GM23338 (cell line): ENCODE data around the gene CYBC1. TPM values are rescaled to one million over a fixed set of nuclear protein-coding genes. Genes with fewer than 3 reads are reported as not detected.

Experiments
- ATAC-seq: fragments of 200-7000 bp; cut with Tn5 transposase; 3 replicates; pipeline ENCODE4 v1.9.1; 2020
- DNase-seq: peaks from one replicate; pipeline ENCODE4 v3.0.0-alpha.2; 2015; ENCODE audit warnings: low spot score
- H2AFZ ChIP-seq: fragments of 200-600 bp; sonication (generic); 2 replicates; pipeline ENCODE4 v1.8.0; 2016; ENCODE audit warnings: antibody characterized with exemption, mild to moderate bottlenecking, moderate library complexity
- H3F3A ChIP-seq: fragments of 200-600 bp; sonication (generic); replicated peaks from 2 replicates; pipeline ENCODE4 v1.8.0; 2017; ENCODE audit warnings: antibody characterized with exemption, mixed run types, low read depth
- H3K27ac ChIP-seq: fragments of 200-600 bp; sonication (generic); 2 replicates; pipeline ENCODE4 v1.6.1; 2016; ENCODE audit warnings: low read depth
- H3K27me3 ChIP-seq: fragments of 200-600 bp; sonication (generic); 2 replicates; pipeline ENCODE4 v1.8.0; 2016; ENCODE audit warnings: mild to moderate bottlenecking, mixed run types, moderate library complexity; ENCODE audit not compliant: insufficient read depth
- H3K36me3 ChIP-seq: fragments of 200-600 bp; sonication (generic); 2 replicates; pipeline ENCODE4 v1.8.0; 2016; ENCODE audit warnings: mild to moderate bottlenecking; ENCODE audit not compliant: insufficient read depth
- H3K4me1 ChIP-seq: fragments of 200-600 bp; sonication (generic); 2 replicates; pipeline ENCODE4 v1.8.0; 2016; ENCODE audit warnings: mild to moderate bottlenecking, moderate library complexity; ENCODE audit not compliant: insufficient read depth
- H3K4me2 ChIP-seq: fragments of 200-600 bp; sonication (generic); 2 replicates; pipeline ENCODE4 v1.7.1; 2017; ENCODE audit warnings: mixed run types
- H3K4me3 ChIP-seq: fragments of 200-600 bp; sonication (generic); 2 replicates; pipeline ENCODE4 v1.6.1; 2016; ENCODE audit warnings: mixed run types
- H3K79me2 ChIP-seq: fragments of 200-600 bp; sonication (generic); replicated peaks from 2 replicates; pipeline ENCODE4 v1.8.0; 2017; ENCODE audit warnings: mild to moderate bottlenecking; ENCODE audit not compliant: insufficient read depth
- H3K9me2 ChIP-seq: fragments of 200-600 bp; sonication (generic); 2 replicates; pipeline ENCODE4 v1.8.0; 2017; ENCODE audit not compliant: insufficient read depth
- H4K20me1 ChIP-seq: fragments of 200-600 bp; sonication (generic); replicated peaks from 2 replicates; pipeline ENCODE4 v1.8.0; 2017; ENCODE audit warnings: mild to moderate bottlenecking; ENCODE audit not compliant: insufficient read depth
- H3K27ac Mint-ChIP-seq: 2 replicates; pipeline ENCODE4 v1.8.0; 2020; ENCODE audit warnings: inconsistent platforms, mild to moderate bottlenecking, moderate library complexity, mixed read lengths
- H3K27me3 Mint-ChIP-seq: 3 replicates; pipeline ENCODE4 v1.8.0; 2022; ENCODE audit warnings: low read depth, mild to moderate bottlenecking, moderate library complexity, mixed read lengths, inconsistent platforms; ENCODE audit not compliant: insufficient read depth, poor library complexity
- H3K36me3 Mint-ChIP-seq: 3 replicates; pipeline ENCODE4 v1.8.0; 2021; ENCODE audit warnings: low read depth, mild to moderate bottlenecking, inconsistent platforms, moderate library complexity, mixed read lengths
- H3K4me1 Mint-ChIP-seq: 3 replicates; pipeline ENCODE4 v1.8.0; 2020; ENCODE audit warnings: mild to moderate bottlenecking, inconsistent platforms, mixed read lengths
- H3K4me3 Mint-ChIP-seq: 3 replicates; pipeline ENCODE4 v1.8.0; 2021; ENCODE audit warnings: moderate library complexity, mild to moderate bottlenecking, inconsistent platforms, mixed read lengths
- H3K9me3 Mint-ChIP-seq: 3 replicates; pipeline ENCODE4 v1.8.0; 2020; ENCODE audit warnings: moderate library complexity, mild to moderate bottlenecking, inconsistent platforms, mixed read lengths
- CREB1 ChIP-seq: fragments of 250-450 bp; sonication (Bioruptor Pico); IDR thresholded peaks from 2 replicates; pipeline ENCODE4 v1.5.0; 2020; ENCODE audit warnings: low read depth, mild to moderate bottlenecking, moderate library complexity
- CTCF ChIP-seq, 2 experiments: fragments of 200-600 bp in 1 of 2; sonication (generic) in 1 of 2; conservative IDR thresholded peaks; 2 replicates each; pipeline versions ENCODE4 v1.5.1 to v1.6.1; 2016 to 2017; ENCODE audit warnings: antibody characterized with exemption in 2 of 2, low read depth in 2 of 2, mild to moderate bottlenecking in 2 of 2, moderate library complexity in 1 of 2
- ETS1 ChIP-seq: IDR thresholded peaks from 2 replicates; pipeline ENCODE4 v1.6.1; 2016; ENCODE audit warnings: antibody characterized with exemption
- EZH2 ChIP-seq: fragments of 200-600 bp; sonication (generic); IDR thresholded peaks from one replicate; pipeline ENCODE4 v1.8.0; 2017; ENCODE audit warnings: antibody characterized with exemption, mild to moderate bottlenecking, low read depth; ENCODE audit not compliant: unreplicated experiment
- EZH2phosphoT487 ChIP-seq: fragments of 200-600 bp; sonication (generic); IDR thresholded peaks from one replicate; pipeline ENCODE4 v1.8.1; 2018; ENCODE audit warnings: antibody characterized with exemption; ENCODE audit not compliant: unreplicated experiment
- JUNB ChIP-seq: IDR thresholded peaks from one replicate; pipeline ENCODE4 v1.6.1; 2016; ENCODE audit warnings: antibody characterized with exemption; ENCODE audit not compliant: unreplicated experiment
- NANOG ChIP-seq: IDR thresholded peaks from 2 replicates; pipeline ENCODE4 v1.6.1; 2016; ENCODE audit warnings: antibody characterized with exemption, borderline replicate concordance
- POLR2AphosphoS5 ChIP-seq: IDR thresholded peaks from 2 replicates; pipeline ENCODE4 v1.6.1; 2016; ENCODE audit warnings: antibody characterized with exemption, low read depth
- REST ChIP-seq: IDR thresholded peaks from one replicate; pipeline ENCODE4 v1.6.1; 2018; ENCODE audit warnings: antibody characterized with exemption; ENCODE audit not compliant: unreplicated experiment
- STAT1 ChIP-seq: IDR thresholded peaks from one replicate; pipeline ENCODE4 v1.6.1; 2016; ENCODE audit warnings: antibody characterized with exemption; ENCODE audit not compliant: unreplicated experiment
- ZNF114 ChIP-seq: fragments of 250-450 bp; sonication (Bioruptor Pico); IDR thresholded peaks from 2 replicates; pipeline ENCODE4 v1.5.0; 2020; ENCODE audit warnings: mild to moderate bottlenecking, moderate library complexity
- ZNF331 ChIP-seq: fragments of 250-450 bp; sonication (Bioruptor Pico); IDR thresholded peaks from 2 replicates; pipeline ENCODE4 v1.5.0; 2020; ENCODE audit warnings: low read depth, mild to moderate bottlenecking, moderate library complexity
- ZNF462 ChIP-seq: fragments of 250-450 bp; sonication (Bioruptor Pico); IDR thresholded peaks from 2 replicates; pipeline ENCODE4 v1.5.0; 2020; ENCODE audit warnings: mild to moderate bottlenecking, moderate library complexity
- polyA plus RNA-seq: library from polyadenylated mRNA; unstranded; fragments of >200 nt; fragmentation: Nextera tagmentation; extraction: Ambion mirVana; gene quantifications from 2 replicates; pipeline ENCODE4 v1.2.1, GENCODE V29; 2016
- total RNA-seq: library from RNA; depleted of rRNA; stranded (reverse); fragments of >200 nt; shearing (Covaris generic); gene quantifications from 2 replicates; pipeline ENCODE4 v1.2.3, GENCODE V29; 2014

Gene CYBC1
- total and polyA plus RNA-seq, 2 experiments from 2014 or later, result 24.7 to 72.4 TPM

- Mint-ChIP-seq H3K4me3 (no peak overlapping the region), H3K27ac (no peak overlapping the region), H3K27me3 (peaks cover 21% of the 10 kb centered on the region), H3K36me3 (peaks cover 14% of the 10 kb centered on the region), H3K9me3 (no peaks in the 10 kb centered on the region), H3K4me1 (peaks cover 18% of the 10 kb centered on the region)
- H3K9me2 ChIP-seq, result no peaks in the 10 kb centered on the region
- 0 out of 2 replicates have a peak, but pooled peaks cover 3% of the 10 kb centered on the region for H3F3A ChIP-seq
- H3K4me2 ChIP-seq, result no peak overlapping the region
- DNase-seq, result no peak
- no peak for TF ChIP-seq EZH2phosphoT487
- no peak for TF ChIP-seq ZNF114 (CRISPR knock-in tag)
- TF ChIP-seq EZH2, result no peak
- no peak for TF ChIP-seq CREB1
- no peak for TF ChIP-seq STAT1
- no peak for TF ChIP-seq JUNB
- no peak for TF ChIP-seq NANOG
- no peak for TF ChIP-seq ZNF462 (CRISPR knock-in tag)
- TF ChIP-seq POLR2AphosphoS5, result no peak
- TF ChIP-seq ZNF331 (CRISPR knock-in tag), result no peak
- no peak for TF ChIP-seq ETS1
- no peak for TF ChIP-seq CTCF (conservative IDR thresholded peaks at IDR 0.05; ENCODE audit: low read depth in 2 of 2)
- no peak for TF ChIP-seq REST
- no peaks in the 10 kb centered on the region; the same call in 1 of the 2 replicates for H4K20me1 ChIP-seq
- ATAC-seq, result peak; percentile 2; the same call in 1 of the 3 replicates
- no peaks in the 10 kb centered on the region for H3K27me3 ChIP-seq
- no peaks in the 10 kb centered on the region for H3K36me3 ChIP-seq
- no peaks in the 10 kb centered on the region for H3K79me2 ChIP-seq
- H3K4me1 ChIP-seq, result peaks cover 5% of the 10 kb centered on the region
- no peak overlapping the region for H2AFZ ChIP-seq
- no peak overlapping the region for H3K27ac ChIP-seq
- H3K4me3 ChIP-seq, result no peak overlapping the region
Observed at GRCh38 chr17:82439194-82439828, 11.2 kb downstream of the CYBC1 start.
